Stimulated activated CD4-positive, alpha-beta T cell treated with anti-CD3 and anti-CD28 coated beads, Interleukin-12 subunit alpha, Interleukin-12 subunit beta, amount 100 ng/mL, for 24 hours (primary cell): ENCODE results near the gene NUTM2B.
"Not testable (repeated sequence)": the region's sequence is repeated elsewhere in the genome, so short reads cannot be mapped to it uniquely, and the experiment has no call there.

Source experiments
- DNase-seq, 2 experiments: peaks; one replicate each; pipeline ENCODE4 v3.0.0-alpha.2; 2020; ENCODE audit warnings: low read depth in 2 of 2

Gene NUTM2B

DNA sequence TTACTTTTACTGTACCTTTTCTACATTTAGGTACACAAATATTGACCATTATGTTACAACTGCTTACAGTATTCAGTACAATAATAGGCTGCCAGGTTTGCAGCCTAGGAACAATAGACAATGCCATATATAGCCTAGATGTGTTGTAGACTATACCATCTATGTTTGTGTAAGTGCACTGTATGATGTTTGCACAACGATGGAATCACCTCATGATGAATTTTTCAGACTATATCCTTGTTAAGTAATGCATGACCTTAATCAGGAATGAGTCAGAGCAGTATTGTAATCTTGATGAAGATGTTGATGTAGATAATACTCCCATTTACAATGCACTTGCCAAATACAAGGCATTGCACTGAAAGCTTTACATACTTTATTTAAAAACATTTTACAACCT is 23.6 kb downstream of the NUTM2B start:
- not testable (repeated sequence) for DNase-seq

DNA sequence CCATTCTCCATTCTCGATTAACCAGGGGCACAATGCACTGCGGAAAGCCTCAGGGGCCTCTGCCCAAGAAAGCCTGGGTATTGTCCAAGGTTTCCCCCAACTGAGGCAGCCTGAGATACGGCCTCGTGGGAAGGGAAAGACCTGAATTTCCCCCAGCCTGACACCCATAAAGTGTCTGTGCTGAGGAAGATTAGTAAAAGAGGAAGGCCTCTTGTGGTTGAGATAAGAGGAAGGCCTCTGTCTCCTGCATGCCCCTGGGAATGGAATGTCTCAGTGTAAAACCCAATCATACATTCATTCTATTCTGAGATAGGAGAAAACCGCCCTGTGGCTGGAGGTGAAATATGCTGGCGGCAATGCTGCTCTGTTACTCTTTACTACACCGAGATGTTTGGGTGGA is 41.8 kb downstream of the NUTM2B start:
- not testable (repeated sequence) for DNase-seq

DNA sequence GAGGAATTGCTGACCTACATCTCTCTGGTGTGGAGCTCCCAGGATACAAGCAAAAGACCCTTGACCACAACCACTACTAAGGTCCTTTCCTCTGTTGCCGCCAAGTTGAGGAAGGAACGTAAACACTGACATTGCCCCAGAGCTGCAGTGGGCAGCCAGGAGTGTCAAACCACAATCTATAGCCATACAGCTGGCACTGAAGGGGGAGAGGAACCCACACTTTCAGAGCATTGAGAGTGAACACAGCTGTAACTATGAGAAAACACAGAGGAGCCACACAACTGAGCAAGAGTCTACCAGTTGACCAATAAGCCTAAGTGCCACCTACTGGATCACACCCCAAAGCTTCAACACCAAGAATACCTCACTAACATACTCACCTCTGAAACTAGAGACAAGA is 45.5 kb downstream of the NUTM2B start:
- not testable (repeated sequence) for DNase-seq

DNA sequence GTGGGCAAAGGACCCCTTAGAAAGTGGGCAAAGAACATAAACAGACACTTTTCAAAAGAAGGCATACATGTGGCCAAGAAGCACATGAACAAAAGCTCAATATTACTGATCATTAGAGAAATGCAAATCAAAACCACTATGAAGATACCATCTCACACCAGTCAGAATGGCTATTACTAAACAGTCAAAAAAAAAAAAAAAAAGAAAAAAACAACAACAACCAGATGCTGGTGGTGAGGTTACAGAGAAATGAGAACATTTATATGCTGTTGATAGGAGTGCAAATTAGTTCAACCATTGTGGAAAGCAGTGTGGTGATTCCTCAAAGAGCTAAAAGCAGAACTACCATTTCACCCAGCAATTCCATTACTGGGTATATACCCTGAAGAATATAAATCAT is 50.6 kb downstream of the NUTM2B start:
- not testable (repeated sequence) for DNase-seq

DNA sequence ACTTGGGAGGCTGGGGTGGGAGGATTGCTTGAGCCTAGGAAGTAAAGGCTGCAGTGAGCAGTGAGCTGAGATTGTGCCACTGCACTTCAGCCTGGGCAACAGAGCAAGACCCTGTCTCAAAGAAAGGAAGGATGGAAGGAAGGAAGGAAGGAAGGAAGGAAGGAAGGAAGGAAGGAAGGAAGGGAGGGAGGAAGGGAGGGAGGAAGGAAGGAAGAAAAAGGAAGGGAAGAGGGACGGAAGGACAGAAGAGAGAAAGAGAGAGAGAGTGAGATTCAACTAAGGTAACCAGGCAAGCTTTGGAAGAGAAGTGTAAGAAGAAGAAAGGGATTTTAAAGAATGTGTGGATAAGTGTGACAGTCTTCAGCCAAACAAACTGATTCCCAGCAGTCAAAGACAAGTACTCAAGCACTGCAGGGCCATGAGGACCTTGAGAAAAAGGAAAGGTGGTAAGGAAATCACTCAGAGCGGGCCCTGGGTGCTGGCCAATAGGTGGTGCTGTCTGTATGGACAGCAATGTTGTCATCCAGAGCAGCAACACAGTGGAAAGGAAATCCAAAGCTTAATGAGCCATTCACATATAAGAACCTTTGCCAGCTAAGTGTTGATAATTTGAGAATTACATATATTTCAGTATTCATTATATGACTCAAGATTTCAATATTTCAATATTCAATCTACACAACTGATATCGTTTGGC is 55.4 kb downstream of the NUTM2B start:
- not testable (repeated sequence) for DNase-seq
